ENCODE results near the gene TMEM271. TPM values are rescaled to one million over a fixed set of nuclear protein-coding genes. Genes with fewer than 3 reads are reported as not detected.

The TMEM271 gene
- total RNA-seq, 2 experiments from 2014 or later, result not detected

- no peak overlapping the region for H3K27ac Mint-ChIP-seq
- peaks cover 68% of the 10 kb centered on the region for H3K36me3 Mint-ChIP-seq (ENCODE audit: low read depth)
- H3K27me3 Mint-ChIP-seq (ENCODE audit: low read depth), result no peaks in the 10 kb centered on the region
- intact Hi-C loops (cut with micrococcal nuclease), result no loop called here
- CTCF ChIA-PET, result no interaction called here
- no peak overlapping the region for H3K4me3 Mint-ChIP-seq
- DNase-seq, result no peak
- H3K4me1 Mint-ChIP-seq (ENCODE audit: low read depth), result no peaks in the 10 kb centered on the region
- H3K9me3 Mint-ChIP-seq, result peaks cover 17% of the 10 kb centered on the region
Observed at GRCh38 chr4:535924-536281, 40.2 kb downstream of the TMEM271 start.

- no peak for DNase-seq
- Mint-ChIP-seq H3K9me3 (peaks cover 16% of the 10 kb centered on the region), H3K36me3 (ENCODE audit: low read depth) (peaks cover 70% of the 10 kb centered on the region), H3K4me1 (ENCODE audit: low read depth) (no peaks in the 10 kb centered on the region), H3K4me3 (no peak overlapping the region), H3K27ac (no peak overlapping the region), H3K27me3 (ENCODE audit: low read depth) (no peaks in the 10 kb centered on the region)
- intact Hi-C loops (cut with micrococcal nuclease), result no loop called here
- CTCF ChIA-PET, result no interaction called here
Observed at GRCh38 chr4:535181-535923, 40.7 kb downstream of the TMEM271 start.

- Mint-ChIP-seq H3K27ac (no peak overlapping the region), H3K9me3 (peaks cover 16% of the 10 kb centered on the region), H3K27me3 (ENCODE audit: low read depth) (no peaks in the 10 kb centered on the region), H3K4me3 (no peak overlapping the region), H3K36me3 (ENCODE audit: low read depth) (peaks cover 76% of the 10 kb centered on the region), H3K4me1 (ENCODE audit: low read depth) (no peaks in the 10 kb centered on the region)
- DNase-seq, result no peak
- CTCF ChIA-PET, result no interaction called here
- intact Hi-C loops (cut with micrococcal nuclease), result no loop called here
Observed at GRCh38 chr4:534576-535151, 41.4 kb downstream of the TMEM271 start.

GRCh38 chr4:534101-534575 is 42.0 kb downstream of the TMEM271 start:
- intact Hi-C loops (cut with micrococcal nuclease), result no loop called here
- no peak overlapping the region for H3K4me3 Mint-ChIP-seq
- peaks cover 16% of the 10 kb centered on the region for H3K9me3 Mint-ChIP-seq
- H3K36me3 Mint-ChIP-seq (ENCODE audit: low read depth), result peaks cover 73% of the 10 kb centered on the region
- no peak for DNase-seq
- no peaks in the 10 kb centered on the region for H3K4me1 Mint-ChIP-seq (ENCODE audit: low read depth)
- no peaks in the 10 kb centered on the region for H3K27me3 Mint-ChIP-seq (ENCODE audit: low read depth)
- H3K27ac Mint-ChIP-seq, result no peak overlapping the region
- CTCF ChIA-PET, result no interaction called here

- CTCF ChIA-PET, result no interaction called here
- H3K27me3 Mint-ChIP-seq (ENCODE audit: low read depth), result no peaks in the 10 kb centered on the region
- peaks cover 11% of the 10 kb centered on the region for H3K9me3 Mint-ChIP-seq
- peaks cover 71% of the 10 kb centered on the region for H3K36me3 Mint-ChIP-seq (ENCODE audit: low read depth)
- H3K4me1 Mint-ChIP-seq (ENCODE audit: low read depth), result no peaks in the 10 kb centered on the region
- intact Hi-C loops (cut with micrococcal nuclease), result no loop called here
- no peak for DNase-seq
- no peak overlapping the region for H3K27ac Mint-ChIP-seq
- no peak overlapping the region for H3K4me3 Mint-ChIP-seq
Observed at GRCh38 chr4:533318-534100, 42.6 kb downstream of the TMEM271 start.

GRCh38 chr4:532588-533317 is 43.3 kb downstream of the TMEM271 start:
- intact Hi-C loops (cut with micrococcal nuclease), result no loop called here
- no peaks in the 10 kb centered on the region for H3K4me1 Mint-ChIP-seq (ENCODE audit: low read depth)
- CTCF ChIA-PET, result no interaction called here
- no peak for DNase-seq
- no peak overlapping the region for H3K27ac Mint-ChIP-seq
- H3K36me3 Mint-ChIP-seq (ENCODE audit: low read depth), result peaks cover 68% of the 10 kb centered on the region
- H3K9me3 Mint-ChIP-seq, result peaks cover 8% of the 10 kb centered on the region
- H3K4me3 Mint-ChIP-seq, result no peak overlapping the region
- no peaks in the 10 kb centered on the region for H3K27me3 Mint-ChIP-seq (ENCODE audit: low read depth)

- H3K27me3 Mint-ChIP-seq (ENCODE audit: low read depth), result no peaks in the 10 kb centered on the region
- no peak for DNase-seq
- intact Hi-C loops (cut with micrococcal nuclease), result no loop called here
Observed at GRCh38 chr4:531721-532565, 44.2 kb downstream of the TMEM271 start.

GRCh38 chr4:531076-531475 is 45.0 kb downstream of the TMEM271 start:
- intact Hi-C loops (cut with micrococcal nuclease), result no loop called here
- no peaks in the 10 kb centered on the region for H3K4me1 Mint-ChIP-seq (ENCODE audit: low read depth)
- peaks cover 8% of the 10 kb centered on the region for H3K9me3 Mint-ChIP-seq
- DNase-seq, result no peak
- H3K4me3 Mint-ChIP-seq, result no peak overlapping the region
- CTCF ChIA-PET, result no interaction called here
- no peaks in the 10 kb centered on the region for H3K27me3 Mint-ChIP-seq (ENCODE audit: low read depth)
- H3K27ac Mint-ChIP-seq, result no peak overlapping the region
- H3K36me3 Mint-ChIP-seq (ENCODE audit: low read depth), result peaks cover 65% of the 10 kb centered on the region

More at GRCh38 chr4:531721-532565, 44.2 kb downstream of the TMEM271 start:
- no peak overlapping the region for H3K27ac Mint-ChIP-seq
- no peak overlapping the region for H3K4me3 Mint-ChIP-seq
- CTCF ChIA-PET, result no interaction called here
- no peaks in the 10 kb centered on the region for H3K4me1 Mint-ChIP-seq (ENCODE audit: low read depth)
- H3K9me3 Mint-ChIP-seq, result peaks cover 8% of the 10 kb centered on the region
- H3K36me3 Mint-ChIP-seq (ENCODE audit: low read depth), result peaks cover 68% of the 10 kb centered on the region

- no peaks in the 10 kb centered on the region for H3K4me1 Mint-ChIP-seq (ENCODE audit: low read depth)
- peaks cover 65% of the 10 kb centered on the region for H3K36me3 Mint-ChIP-seq (ENCODE audit: low read depth)
- H3K9me3 Mint-ChIP-seq, result peaks cover 8% of the 10 kb centered on the region
- CTCF ChIA-PET, result no interaction called here
- intact Hi-C loops (cut with micrococcal nuclease), result no loop called here
- H3K27me3 Mint-ChIP-seq (ENCODE audit: low read depth), result no peaks in the 10 kb centered on the region
- H3K27ac Mint-ChIP-seq, result no peak overlapping the region
- H3K4me3 Mint-ChIP-seq, result no peak overlapping the region
- no peak for DNase-seq
Observed at GRCh38 chr4:530017-530781, 45.9 kb downstream of the TMEM271 start.

- H3K4me3 Mint-ChIP-seq, result no peak overlapping the region
- no peak for DNase-seq
- no peak overlapping the region for H3K27ac Mint-ChIP-seq
- no peaks in the 10 kb centered on the region for H3K4me1 Mint-ChIP-seq (ENCODE audit: low read depth)
- H3K27me3 Mint-ChIP-seq (ENCODE audit: low read depth), result no peaks in the 10 kb centered on the region
- intact Hi-C loops (cut with micrococcal nuclease), result no loop called here
- CTCF ChIA-PET, result no interaction called here
- H3K9me3 Mint-ChIP-seq, result peaks cover 8% of the 10 kb centered on the region
- peaks cover 65% of the 10 kb centered on the region for H3K36me3 Mint-ChIP-seq (ENCODE audit: low read depth)
Observed at GRCh38 chr4:529563-529962, 46.5 kb downstream of the TMEM271 start.

- no peak for DNase-seq
- peaks cover 6% of the 10 kb centered on the region for H3K9me3 Mint-ChIP-seq
- no peaks in the 10 kb centered on the region for H3K4me1 Mint-ChIP-seq (ENCODE audit: low read depth)
- H3K36me3 Mint-ChIP-seq (ENCODE audit: low read depth), result peaks cover 66% of the 10 kb centered on the region
- H3K27me3 Mint-ChIP-seq (ENCODE audit: low read depth), result no peaks in the 10 kb centered on the region
- intact Hi-C loops (cut with micrococcal nuclease), result no loop called here
- H3K4me3 Mint-ChIP-seq, result no peak overlapping the region
- CTCF ChIA-PET, result no interaction called here
- no peak overlapping the region for H3K27ac Mint-ChIP-seq
Observed at GRCh38 chr4:528835-529234, 47.3 kb downstream of the TMEM271 start.
